Spleen (tissue), 11 donors: ENCODE data around the gene FURIN. TPM values are rescaled to one million over a fixed set of nuclear protein-coding genes. Genes with fewer than 3 reads are reported as not detected.
A peak's percentile ranks its signal among the peaks of the same experiment; 100 is the strongest.
"Not testable (repeated sequence)": the region's sequence is repeated elsewhere in the genome, so short reads cannot be mapped to it uniquely, and the experiment has no call there.

Experiments used
- DNase-seq: peaks from one replicate; pipeline ENCODE4 v3.0.0-alpha.2; 2020
- H3K27ac ChIP-seq, 8 donors: fragments of 200-600 bp; sonication (generic) in 7 of 8; 1 replicate in 4 of 8; 2 replicates in 4 of 8; pipeline versions ENCODE4 v1.5.0 to v1.8.0; 2016 to 2021; ENCODE audit warnings: inconsistent platforms in 4 of 8, mild to moderate bottlenecking in 4 of 8, moderate library complexity in 1 of 8
- H3K27me3 ChIP-seq, 7 donors: fragments of 200-600 bp; sonication (generic) in 6 of 7; replicated peaks in 1 of 7; 1 replicate in 4 of 7; 2 replicates in 3 of 7; pipeline versions ENCODE4 v1.5.0 to v1.8.0; 2016 to 2021; ENCODE audit warnings: inconsistent platforms in 3 of 7, mild to moderate bottlenecking in 1 of 7
- H3K36me3 ChIP-seq, 6 donors: fragments of 200-600 bp; sonication (generic) in 5 of 6; 1 replicate in 4 of 6; 2 replicates in 2 of 6; pipeline versions ENCODE4 v1.5.0 to v1.8.0; 2016 to 2021; ENCODE audit warnings: inconsistent platforms in 2 of 6
- H3K4me1 ChIP-seq, 6 donors: fragments of 200-600 bp; sonication (generic) in 5 of 6; 1 replicate in 3 of 6; 2 replicates in 3 of 6; pipeline versions ENCODE4 v1.5.0 to v1.8.0; 2016 to 2021; ENCODE audit warnings: inconsistent platforms in 3 of 6
- H3K4me3 ChIP-seq, 8 donors: fragments of 200-600 bp; sonication (generic) in 7 of 8; 1 replicate in 4 of 8; 2 replicates in 4 of 8; pipeline versions ENCODE4 v1.5.0 to v1.8.0; 2016 to 2021; ENCODE audit warnings: inconsistent platforms in 4 of 8, mild to moderate bottlenecking in 4 of 8, moderate library complexity in 2 of 8
- H3K9me3 ChIP-seq, 8 donors: fragments of 200-600 bp; sonication (generic) in 7 of 8; 1 replicate in 4 of 8; 2 replicates in 4 of 8; pipeline versions ENCODE4 v1.5.0 to v1.8.0; 2016 to 2021; ENCODE audit warnings: inconsistent platforms in 4 of 8
- CTCF ChIP-seq, 11 experiments: fragments of 200-600 bp in 7 of 11; fragments of 450-650 bp in 4 of 11; sonication (generic) in 4 of 11; IDR thresholded peaks in 8 of 11; conservative IDR thresholded peaks in 3 of 11; 1 replicate in 7 of 11; 2 replicates in 4 of 11; pipeline versions ENCODE4 v1.4.0 to v1.8.0; 2016 to 2021; ENCODE audit warnings: antibody characterized with exemption in 11 of 11, inconsistent platforms in 4 of 11, mild to moderate bottlenecking in 1 of 11
- POLR2A ChIP-seq, 3 donors: fragments of 450-650 bp; IDR thresholded peaks; one replicate each; pipeline ENCODE4 v1.5.1; 2017; ENCODE audit warnings: antibody characterized with exemption in 3 of 3, mild to moderate bottlenecking in 1 of 3
- POLR2AphosphoS5 ChIP-seq, 3 donors: sonication (generic); formaldehyde crosslinking; IDR thresholded peaks; one replicate each; pipeline ENCODE4 v1.5.1; 2017; ENCODE audit warnings: antibody characterized with exemption in 3 of 3
- WGBS, 5 donors: extraction: QIAGEN DNeasy Blood & Tissue Kit in 3 of 5; methylation state at CpG; one replicate each; pipeline versions ENCODE4 v1.1.5 to v1.1.7; 2013 to 2018; 5-methylcytosine and 5-hydroxymethylcytosine counted together
- intact Hi-C: fragments of 100-400 bp; cut with DNase I; formaldehyde crosslinking; loops from one replicate; pipeline ENCODE4 v1.15.0; 2023; ENCODE audit warnings: low total_unique reads
- polyA plus RNA-seq, 3 donors: library from polyadenylated mRNA; stranded (reverse); fragments of 200-250 nt; gene quantifications; one replicate each; pipeline ENCODE4 v1.2.1, GENCODE V29; 2013
- total RNA-seq, 7 donors: library from RNA; depleted of rRNA in 3 of 7; stranded (reverse); fragments of >200 nt in 3 of 7; fragmentation: NEBNext Ultra II Directional in 4 of 7; extraction: Animal tissue kit (Norgen Biotek cat#: 25700) in 4 of 7; gene quantifications; one replicate each; pipeline versions ENCODE4 v1.1.0 to v1.2.1, GENCODE V29; 2016 to 2021
- donor health status: healthy with polysubstance abuse.
- donor health status: DM: no; HTN: no; CAD: no; lungs with moderate emphysema.
- donor health status: DM: no; HTN: no; CAD: no.
- donor health status: Bipolar disorder and iron deficiency.
- donor health status: healthy.
- donor health status: DM: no; HTN: no; CAD: no.
- donor health status: DM: yes; HTN: yes; CAD: no.

Gene FURIN
- total and polyA plus RNA-seq, 10 donors = 10.0 to 139 (median 79.0) TPM

DNA sequence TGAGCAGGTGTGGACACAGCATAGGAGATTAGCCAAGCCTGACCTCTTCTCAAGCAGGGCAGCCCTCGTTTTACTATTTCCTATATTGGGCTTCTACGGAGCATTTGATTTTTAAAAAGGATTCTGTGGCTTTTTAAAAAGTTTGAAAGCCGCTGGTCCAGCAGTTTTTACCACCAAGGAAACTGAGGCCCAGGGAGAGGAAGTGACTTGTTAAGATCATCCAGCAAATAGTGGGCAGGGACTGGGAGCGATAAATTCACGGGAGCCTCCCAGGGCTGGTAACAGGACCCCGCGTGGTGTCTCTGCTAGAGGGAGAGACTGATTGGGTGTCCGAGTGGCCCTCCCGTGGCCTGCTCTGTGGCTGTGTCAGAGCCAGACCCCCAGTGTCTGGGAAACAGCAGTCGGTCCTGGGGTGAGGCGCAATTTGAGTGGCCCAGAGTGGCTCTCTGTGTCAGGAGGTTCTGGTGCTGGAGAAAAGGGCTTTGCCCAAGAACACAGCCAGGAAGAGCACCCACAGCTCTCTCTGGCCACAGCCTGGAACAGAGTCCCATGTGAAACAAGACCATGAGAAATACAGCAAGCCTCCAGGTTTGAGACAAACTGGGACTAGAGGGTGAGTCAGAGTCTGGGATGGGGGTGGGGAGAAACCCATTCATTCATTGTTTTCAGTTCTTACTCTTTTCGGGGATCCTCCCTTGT, 4.2 kb downstream of the FURIN start:
- peak overlapping the region; percentile 79 to 98 (median 96) for H3K27ac ChIP-seq
- 24 to 47% (median 32%) methylated on average over 9 to 12 of the region's 12 CpGs for WGBS, 5 donors
- TF ChIP-seq CTCF (IDR thresholded peaks at IDR 0.05 in 8 of 11, conservative IDR thresholded peaks at IDR 0.05 in 3 of 11) (no peak), POLR2AphosphoS5 (IDR thresholded peaks at IDR 0.05) (no peak), POLR2A (IDR thresholded peaks at IDR 0.05) (no peak)
- intact Hi-C loops = no loop called here
- peaks cover 26 to 72% (median 60%) of the 10 kb centered on the region in 6 donors for H3K4me1 ChIP-seq
- peak; percentile 47 for DNase-seq
- H3K4me3 ChIP-seq = peak overlapping the region; percentile 45 to 93 (median 70)
- H3K9me3 ChIP-seq = no peaks in the 10 kb centered on the region
- H3K36me3 ChIP-seq = peaks cover 0 to 28% (median 22%) of the 10 kb centered on the region in 6 donors
- H3K27me3 ChIP-seq = no peaks in the 10 kb centered on the region

GRCh38 chr15:90873488-90873997, 5.2 kb downstream of the FURIN start:
- intact Hi-C loops = no loop called here

GRCh38 chr15:90873998-90874605, 5.7 kb downstream of the FURIN start:
- TF ChIP-seq POLR2A (IDR thresholded peaks at IDR 0.05) (no peak), POLR2AphosphoS5 (IDR thresholded peaks at IDR 0.05) (peak; percentile 20 to 63 (median 53))
- no peaks in the 10 kb centered on the region for H3K27me3 ChIP-seq
- intact Hi-C loops = no loop called here
- H3K36me3 ChIP-seq = peaks cover 1 to 42% (median 37%) of the 10 kb centered on the region in 6 donors
- 39 to 60% (median 46%) methylated on average over 5 to 15 of the region's 15 CpGs for WGBS, 5 donors
- peak; percentile 79 for DNase-seq
- H3K27ac ChIP-seq = peak overlapping the region in 7 of 8 donors; percentile 41 to 98 (median 96)
- no peaks in the 10 kb centered on the region for H3K9me3 ChIP-seq
- H3K4me1 ChIP-seq = peaks cover 26 to 58% (median 51%) of the 10 kb centered on the region in 6 donors
- H3K4me3 ChIP-seq = peak overlapping the region in 5 of 8 donors; percentile 1 to 93 (median 74)

More at GRCh38 chr15:90873488-90873997, 5.2 kb downstream of the FURIN start:
- peak overlapping the region in 6 of 8 donors; percentile 1 to 93 (median 74) for H3K4me3 ChIP-seq
- 73 to 77% (median 74%) methylated on average over 2 to 6 of the region's 6 CpGs for WGBS, 5 donors
- peaks cover 0 to 37% (median 31%) of the 10 kb centered on the region in 6 donors for H3K36me3 ChIP-seq
- H3K27me3 ChIP-seq = no peaks in the 10 kb centered on the region
- TF ChIP-seq POLR2A (IDR thresholded peaks at IDR 0.05) (no peak), CTCF (IDR thresholded peaks at IDR 0.05 in 8 of 11, conservative IDR thresholded peaks at IDR 0.05 in 3 of 11) (no peak), POLR2AphosphoS5 (IDR thresholded peaks at IDR 0.05) (no peak)
- peak overlapping the region in 7 of 8 donors; percentile 41 to 98 (median 96) for H3K27ac ChIP-seq
- no peaks in the 10 kb centered on the region for H3K9me3 ChIP-seq
- peaks cover 26 to 64% (median 56%) of the 10 kb centered on the region in 6 donors for H3K4me1 ChIP-seq
- no peak for DNase-seq

DNA sequence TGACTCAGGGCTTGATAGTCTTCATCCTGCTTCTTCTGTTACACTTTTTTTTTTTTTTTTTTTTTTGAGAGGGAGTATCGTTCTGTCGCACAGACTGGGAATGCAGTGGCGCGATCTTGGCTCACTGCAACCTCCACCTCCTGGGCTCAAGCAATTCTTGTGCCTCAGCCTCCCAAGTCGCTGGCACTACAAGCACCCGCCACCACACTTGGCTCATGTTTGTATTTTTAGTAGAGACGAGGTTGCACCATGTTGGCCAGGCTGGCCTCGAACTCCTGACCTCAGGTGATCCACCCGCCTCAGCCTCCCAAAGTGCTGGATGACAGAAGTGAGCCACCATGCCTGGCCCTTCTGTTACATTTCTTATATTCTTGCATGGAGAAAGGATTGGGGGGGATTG, 6.6 kb downstream of the FURIN start:
- H3K27me3 ChIP-seq, intact Hi-C loops, DNase-seq, H3K4me3 ChIP-seq, H3K9me3 ChIP-seq, H3K27ac ChIP-seq: not testable (repeated sequence)
- Histone ChIP-seq H3K4me1 (peaks cover 19 to 50% (median 42%) of the 10 kb centered on the region in 6 donors), H3K36me3 (peaks cover 8 to 51% (median 46%) of the 10 kb centered on the region in 6 donors)
- 82 to 92% (median 86%) methylated on average over 9 of the region's 9 CpGs for WGBS, 5 donors

DNA sequence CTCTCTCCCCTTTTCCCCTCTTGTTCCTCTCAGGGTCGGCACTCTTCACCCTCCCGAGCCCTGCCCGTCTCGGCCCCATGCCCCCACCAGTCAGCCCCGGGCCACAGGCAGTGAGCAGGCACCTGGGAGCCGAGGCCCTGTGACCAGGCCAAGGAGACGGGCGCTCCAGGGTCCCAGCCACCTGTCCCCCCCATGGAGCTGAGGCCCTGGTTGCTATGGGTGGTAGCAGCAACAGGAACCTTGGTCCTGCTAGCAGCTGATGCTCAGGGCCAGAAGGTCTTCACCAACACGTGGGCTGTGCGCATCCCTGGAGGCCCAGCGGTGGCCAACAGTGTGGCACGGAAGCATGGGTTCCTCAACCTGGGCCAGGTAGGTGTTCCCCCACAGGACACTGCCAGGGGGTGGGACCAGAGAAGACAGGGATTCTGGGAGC, 7.2 kb downstream of the FURIN start:
- Histone ChIP-seq H3K9me3 (no peaks in the 10 kb centered on the region), H3K4me1 (peaks cover 13 to 44% (median 36%) of the 10 kb centered on the region in 6 donors), H3K36me3 (peaks cover 8 to 57% (median 52%) of the 10 kb centered on the region in 6 donors), H3K27me3 (no peaks in the 10 kb centered on the region), H3K4me3 (no peak overlapping the region), H3K27ac (no peak overlapping the region)
- intact Hi-C loops = no loop called here
- peak in 1 of 3 donors; percentile 53 for TF ChIP-seq POLR2AphosphoS5 (IDR thresholded peaks at IDR 0.05)
- no peak for TF ChIP-seq POLR2A (IDR thresholded peaks at IDR 0.05)
- 85 to 93% (median 88%) methylated on average over 12 of the region's 12 CpGs for WGBS, 5 donors
- DNase-seq = peak; percentile 71
